GM19351 (cell line): ENCODE data around the gene MAP2K5.

Experiments used
- ATAC-seq: cut with Tn5 transposase; IDR thresholded peaks from one replicate; pipeline ENCODE4 v1.9.1; 2021; ENCODE audit warnings: mild to moderate bottlenecking, moderate library complexity; ENCODE audit not compliant: unreplicated experiment

Gene MAP2K5

DNA sequence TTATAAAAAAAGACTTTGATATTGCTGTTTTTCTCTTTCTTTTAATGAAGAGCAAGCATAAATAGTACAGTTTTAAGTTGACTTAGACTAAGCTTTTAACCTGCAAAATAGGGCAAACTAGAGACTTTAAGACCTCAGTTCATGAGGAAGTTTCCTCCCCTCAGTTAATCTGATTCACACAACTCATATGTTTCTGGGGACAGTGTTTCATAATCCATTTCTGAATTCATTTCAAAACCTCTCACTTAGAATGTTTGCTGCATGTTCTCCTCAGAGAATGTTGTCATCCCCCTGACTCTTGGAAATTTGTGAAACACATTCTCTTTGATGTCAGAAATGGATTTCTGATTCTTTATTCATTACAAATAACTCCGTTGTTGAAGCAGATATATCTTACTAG lies 203.5 kb downstream of the MAP2K5 start:
- no peak for ATAC-seq

DNA sequence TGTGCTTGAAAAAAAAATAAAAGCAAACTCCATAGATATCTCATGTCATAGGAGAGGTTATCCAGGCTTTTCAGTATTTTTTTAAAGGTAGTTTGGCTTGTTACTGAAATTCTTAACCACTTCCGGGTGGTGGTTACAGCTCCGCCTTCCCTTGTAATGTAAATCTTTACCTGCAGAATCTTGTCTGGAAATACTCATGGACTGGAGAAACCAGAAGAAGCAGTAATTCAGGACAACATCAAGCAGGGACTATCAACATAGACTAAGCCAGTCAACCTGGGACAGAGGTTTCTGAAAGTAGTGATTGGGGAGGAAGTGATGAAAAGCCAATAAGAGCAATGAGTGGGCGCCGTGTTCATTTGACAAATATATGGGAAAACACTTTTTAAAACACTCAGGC lies 203.9 kb downstream of the MAP2K5 start:
- ATAC-seq = no peak

DNA sequence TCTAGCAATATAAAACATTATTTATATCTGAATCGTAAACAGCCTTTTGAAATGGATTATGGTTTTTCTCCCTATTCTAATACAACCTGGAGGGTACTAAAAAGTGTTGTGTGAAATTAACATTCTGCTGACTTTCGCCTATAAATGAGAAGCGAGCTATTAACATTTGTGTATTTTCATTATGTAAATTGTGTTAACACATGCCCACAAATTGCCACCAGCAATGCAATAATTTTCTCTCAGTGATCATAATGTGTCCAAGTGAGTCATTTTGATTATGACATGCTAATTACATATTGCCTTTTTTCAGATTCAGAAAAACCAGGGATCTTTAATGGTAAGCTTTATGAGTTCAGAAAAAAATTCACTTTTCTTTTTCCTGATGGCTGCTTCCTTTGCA lies 205.4 kb downstream of the MAP2K5 start:
- ATAC-seq = no peak

DNA sequence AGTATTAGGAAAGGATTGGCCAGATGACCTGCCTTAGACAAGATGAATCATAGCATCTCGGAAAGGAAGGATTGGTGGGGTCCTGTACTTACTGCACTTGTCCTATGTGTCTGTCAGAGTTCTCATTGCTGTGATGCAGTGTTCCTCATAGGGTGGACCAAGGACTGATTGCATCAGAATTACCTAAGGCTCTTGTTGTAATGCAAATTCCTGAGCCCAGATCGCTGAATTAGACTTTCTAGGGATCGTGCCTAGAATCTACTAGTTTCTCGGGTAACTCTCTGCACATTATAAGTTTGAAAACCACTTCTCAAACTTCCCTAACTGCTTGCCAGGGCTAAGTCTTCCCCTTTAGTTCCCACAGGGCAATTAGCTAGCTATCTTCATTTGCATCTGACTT lies 207.9 kb downstream of the MAP2K5 start:
- no peak for ATAC-seq

- ATAC-seq = no peak
These were observed 211.4 kb downstream of the MAP2K5 start for GRCh38 chr15:67753891-67754290.

DNA sequence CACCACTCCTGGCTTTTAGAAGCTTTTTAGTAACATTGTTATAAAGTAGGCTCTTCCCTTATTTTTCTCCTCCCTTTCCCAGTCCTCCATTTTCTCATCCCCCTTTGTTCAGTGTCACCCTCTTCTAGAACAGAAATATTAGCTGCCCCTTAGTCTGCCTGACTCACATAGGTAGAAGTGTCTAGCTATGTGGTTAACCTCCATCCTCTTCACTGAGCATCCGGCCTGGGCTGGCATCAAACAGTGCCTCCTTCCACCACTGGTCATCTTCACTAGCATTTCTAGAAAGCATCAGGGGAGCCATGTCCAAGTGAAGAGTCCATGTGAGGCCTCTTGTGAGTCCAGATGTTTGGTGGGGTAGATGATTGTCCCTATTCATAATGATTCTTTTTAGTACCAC lies 212.8 kb downstream of the MAP2K5 start:
- ATAC-seq = no peak

- ATAC-seq = no peak
These were observed 213.4 kb downstream of the MAP2K5 start for GRCh38 chr15:67755936-67756335.

DNA sequence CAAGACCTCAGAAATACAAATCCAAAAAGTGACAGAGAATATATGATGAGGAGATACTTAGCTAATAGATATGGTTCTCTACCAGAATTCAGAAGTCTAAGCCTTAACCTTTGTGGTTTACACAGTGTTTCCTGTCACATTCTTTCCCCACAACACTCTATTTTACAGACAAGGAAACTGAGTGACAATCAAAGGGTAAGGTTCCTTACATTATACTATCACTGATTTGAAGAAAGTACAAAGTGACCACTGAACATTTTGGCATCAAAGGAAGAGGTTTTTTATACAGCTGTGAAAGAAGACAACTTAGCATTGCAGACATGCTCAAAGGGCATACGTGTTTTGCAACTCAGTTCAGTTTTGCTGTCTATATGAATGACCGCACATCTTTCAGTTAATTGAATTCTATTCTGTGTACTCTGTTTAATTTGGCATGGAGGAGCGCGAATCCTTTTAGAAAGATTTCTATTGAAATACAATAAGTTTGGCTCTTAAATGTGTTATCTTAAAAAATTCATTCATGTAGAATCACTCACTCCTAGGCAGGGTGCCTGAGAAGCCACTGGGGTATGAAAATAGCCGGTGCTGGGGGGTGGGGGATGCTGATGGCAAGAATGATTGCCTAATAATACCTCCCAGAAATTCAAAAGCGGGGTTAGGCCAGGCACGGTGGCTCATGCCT lies 216.3 kb downstream of the MAP2K5 start:
- ATAC-seq = no peak

DNA sequence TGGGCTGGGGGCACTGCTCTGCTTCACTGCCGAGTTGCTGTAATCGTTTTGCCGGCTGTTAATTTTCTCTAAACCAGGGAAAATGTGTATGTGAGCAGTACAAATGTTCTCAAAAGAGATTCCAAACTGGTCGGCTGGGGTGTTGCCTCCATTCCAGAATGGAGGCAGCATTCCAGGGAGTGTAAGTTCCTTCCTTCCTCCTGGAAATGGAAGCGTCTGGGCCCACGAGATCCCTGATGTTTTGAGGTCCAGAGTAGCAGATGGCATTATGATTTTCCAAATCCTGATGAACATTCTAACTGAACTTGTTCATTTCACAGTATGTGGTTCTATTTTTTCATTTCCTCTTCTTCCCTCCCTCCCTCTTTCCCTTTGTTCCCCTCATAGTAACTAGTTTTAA lies 218.4 kb downstream of the MAP2K5 start:
- ATAC-seq = no peak

DNA sequence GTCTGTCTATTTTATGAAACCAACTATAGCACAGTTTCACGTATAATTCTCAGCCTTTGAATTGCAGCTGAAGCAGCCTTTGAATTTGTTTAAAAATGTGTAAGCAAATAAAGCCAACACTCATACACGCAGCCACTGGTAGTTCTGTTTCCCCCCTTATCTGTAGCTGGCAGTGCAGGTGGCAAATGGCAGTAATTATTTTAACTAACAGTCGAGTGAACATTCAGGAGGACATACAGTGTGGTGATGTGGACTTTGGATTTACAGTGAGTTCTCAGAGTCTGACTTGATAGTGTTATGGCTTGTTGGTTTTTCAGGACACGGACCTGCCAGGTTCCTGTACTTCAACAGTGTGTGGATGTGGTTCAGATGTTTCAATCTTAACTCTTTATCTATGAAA lies 218.8 kb downstream of the MAP2K5 start:
- ATAC-seq = no peak

DNA sequence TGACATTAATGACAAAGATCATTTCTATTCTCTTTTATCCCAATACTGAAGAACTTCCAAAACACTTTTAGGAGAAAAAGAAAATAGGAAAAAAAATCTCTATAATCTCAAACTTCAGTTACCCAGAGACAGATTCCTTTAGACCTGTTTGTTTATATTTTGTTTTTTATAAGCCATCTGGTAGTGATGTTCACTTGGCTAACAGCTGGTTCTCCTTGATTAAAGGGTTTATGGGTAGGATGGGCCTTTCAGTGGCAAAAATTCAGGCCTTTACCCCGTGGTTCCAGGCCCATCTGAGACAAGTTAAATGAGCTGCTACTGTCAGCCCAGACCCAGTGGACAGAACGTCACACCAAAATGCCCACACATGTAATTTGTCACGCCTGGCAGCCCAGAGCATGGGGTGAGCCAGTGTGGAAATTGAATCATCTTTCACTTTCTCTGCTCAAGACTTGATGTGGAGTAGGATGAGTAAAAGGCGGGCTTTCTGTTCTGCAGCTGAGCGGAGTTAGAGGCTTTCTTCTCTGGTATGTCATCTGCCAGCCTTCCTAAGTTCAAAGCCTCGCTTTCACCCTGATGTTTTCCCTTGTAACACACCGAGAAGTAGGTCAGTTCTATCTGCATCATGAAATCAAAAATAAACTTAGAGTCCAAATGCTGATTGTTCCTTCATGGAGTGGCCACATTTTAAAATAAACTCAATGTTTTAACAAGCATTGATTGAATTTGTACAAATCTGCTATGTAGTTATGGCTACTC lies 220.3 kb downstream of the MAP2K5 start:
- peak; percentile 82 for ATAC-seq

DNA sequence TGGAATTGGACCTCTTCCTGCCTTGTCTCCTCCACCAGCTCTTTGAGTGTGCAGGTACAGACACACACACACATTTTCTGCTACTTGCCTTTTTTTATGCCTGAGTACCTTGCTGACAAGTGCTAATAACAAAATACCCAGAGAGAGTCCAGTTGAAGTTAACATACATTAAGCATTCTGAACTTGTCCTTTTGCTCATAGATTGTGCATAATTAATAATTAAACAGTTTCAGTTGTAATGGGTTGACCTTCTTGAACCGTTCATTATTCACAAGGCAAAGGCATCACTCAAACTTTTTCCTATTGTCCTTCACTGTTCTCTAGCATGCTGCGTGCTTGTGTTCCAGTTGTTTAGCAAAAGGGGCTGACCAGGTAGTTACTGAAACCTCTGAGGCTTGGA lies 223.2 kb downstream of the MAP2K5 start:
- ATAC-seq = no peak

DNA sequence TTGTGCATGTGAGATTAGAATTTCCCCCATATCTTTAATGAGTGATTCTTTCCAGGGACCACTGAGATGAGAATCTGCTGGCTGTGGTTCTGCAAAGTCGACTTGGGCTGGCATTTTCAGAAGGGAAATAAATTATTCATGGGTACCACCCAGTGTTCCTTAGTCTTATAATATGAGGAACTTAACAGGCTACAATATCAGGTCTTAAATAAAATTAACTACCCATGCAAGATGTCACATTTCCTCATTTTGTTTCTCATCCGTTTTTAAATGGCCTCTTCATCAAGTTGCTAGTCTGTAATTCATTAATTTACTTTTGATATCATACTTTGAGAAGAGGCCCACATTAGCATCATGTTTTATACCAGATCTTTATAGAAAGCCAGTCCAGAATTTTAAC lies 224.5 kb downstream of the MAP2K5 start:
- no peak for ATAC-seq

GRCh38 chr15:67768313-67768977 lies 225.9 kb downstream of the MAP2K5 start:
- ATAC-seq = no peak

DNA sequence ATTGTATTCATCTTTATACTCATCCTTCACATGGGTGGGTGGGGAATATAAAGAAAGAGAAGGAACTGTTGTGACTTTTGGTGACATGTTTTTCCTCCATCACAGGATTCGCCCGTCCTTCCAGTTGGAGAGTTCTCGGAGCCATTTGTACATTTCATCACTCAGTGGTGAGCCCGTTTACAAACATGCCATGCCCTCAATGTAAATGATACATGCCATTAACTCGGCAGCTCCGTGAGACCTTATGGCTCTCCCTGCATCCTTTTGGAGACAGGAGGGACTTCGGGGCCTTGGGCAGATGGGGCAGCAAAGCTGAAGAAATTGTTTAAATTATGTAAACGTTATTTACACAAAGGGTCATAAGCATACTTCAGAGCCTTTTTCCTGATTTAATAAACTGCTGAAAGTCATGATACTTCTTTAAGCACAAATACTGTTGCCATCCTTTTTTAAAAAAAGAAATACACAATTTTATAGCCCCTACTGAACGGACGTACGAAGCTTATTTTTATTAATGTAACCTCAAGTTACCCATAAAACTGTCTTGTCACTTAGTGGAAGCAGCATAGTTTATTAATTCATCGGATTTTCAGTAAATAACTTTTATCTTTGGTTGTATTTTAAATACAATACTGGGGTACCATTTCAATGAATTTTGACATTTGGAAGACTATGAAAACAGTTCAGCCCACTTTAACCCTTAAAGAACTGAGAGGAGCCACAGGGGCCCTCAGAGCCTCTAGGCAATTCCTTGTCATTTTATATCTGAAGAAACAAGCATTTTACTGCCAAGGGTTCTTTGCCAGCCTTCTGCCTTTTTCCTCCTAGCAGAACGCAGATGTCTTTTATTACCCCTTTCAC lies 227.2 kb downstream of the MAP2K5 start:
- ATAC-seq = no peak

DNA sequence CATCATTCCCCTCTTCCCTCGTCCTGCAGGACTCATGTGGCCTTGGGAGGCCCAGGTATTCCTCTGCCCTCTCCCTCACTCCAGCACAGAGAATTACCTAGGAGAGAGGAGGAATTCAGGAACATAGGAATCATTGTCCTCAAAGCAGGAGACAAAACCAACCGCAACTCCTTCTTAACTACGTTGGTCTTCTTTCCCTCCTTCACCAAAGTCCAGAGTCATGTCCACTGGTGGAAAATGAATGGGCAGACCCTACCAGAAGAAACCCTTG lies 227.8 kb downstream of the MAP2K5 start:
- no peak for ATAC-seq

GRCh38 chr15:67771189-67771800 lies 228.8 kb downstream of the MAP2K5 start:
- ATAC-seq = no peak

- ATAC-seq = no peak
These were observed 232.1 kb downstream of the MAP2K5 start for GRCh38 chr15:67774626-67775025.

DNA sequence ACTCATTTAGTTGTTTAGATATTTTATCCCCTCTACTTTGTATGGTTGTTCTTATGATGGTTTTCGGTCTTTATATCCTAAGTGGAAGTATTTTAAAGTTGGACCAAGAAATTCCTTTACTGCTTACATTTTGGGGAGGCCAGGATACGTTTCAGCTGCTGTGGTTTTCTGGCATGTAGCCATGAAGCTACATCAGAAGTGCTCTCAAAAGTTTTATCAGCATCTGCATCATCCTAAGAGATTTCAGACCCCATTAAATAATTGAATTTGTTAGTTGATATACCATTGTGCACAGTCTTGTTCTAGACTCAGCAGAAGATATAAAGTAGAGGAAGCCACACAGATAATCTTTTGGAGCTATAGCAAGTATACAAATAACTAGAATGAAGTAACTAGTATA lies 232.7 kb downstream of the MAP2K5 start:
- no peak for ATAC-seq

- no peak for ATAC-seq
These were observed 233.5 kb downstream of the MAP2K5 start for GRCh38 chr15:67775998-67776397.

DNA sequence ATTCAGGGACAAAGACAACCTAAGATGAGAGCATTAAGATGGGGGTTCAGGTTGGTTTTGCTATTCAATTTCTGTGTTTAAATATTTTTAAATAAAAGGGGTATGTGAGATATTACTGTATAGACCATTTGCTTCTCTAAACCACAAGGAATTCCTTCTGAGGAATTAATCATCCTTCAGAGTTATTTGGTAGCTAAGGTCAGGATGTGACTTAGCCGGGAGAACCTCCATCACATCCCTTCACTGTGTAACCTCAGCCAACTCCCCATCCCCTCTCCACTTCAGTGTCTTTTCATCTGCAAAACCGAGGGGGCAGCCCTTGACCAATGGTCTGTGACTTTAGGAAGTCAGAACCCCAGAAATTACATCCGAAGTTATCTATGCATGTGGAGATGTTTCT lies 234.1 kb downstream of the MAP2K5 start:
- ATAC-seq = no peak
